NCI-H69 (cell line): ENCODE data around the gene OPTC.

Experiments
- DNase-seq: peaks from one replicate; lab custom pipeline; 2025; lab: John Stamatoyannopoulos, UW

The OPTC gene

GRCh38 chr1:203536980-203537455 lies 43.1 kb downstream of the OPTC start:
- no peak for DNase-seq

GRCh38 chr1:203537806-203538464 lies 44.0 kb downstream of the OPTC start:
- peak; percentile 75 for DNase-seq

GRCh38 chr1:203538726-203539125 lies 44.8 kb downstream of the OPTC start:
- DNase-seq: no peak

GRCh38 chr1:203539831-203540546 lies 46.0 kb downstream of the OPTC start:
- no peak for DNase-seq

- DNase-seq: no peak
Measured at GRCh38 chr1:203544485-203544884, 50.5 kb downstream of the OPTC start.

- no peak for DNase-seq
Measured at GRCh38 chr1:203544978-203545816, 51.2 kb downstream of the OPTC start.

GRCh38 chr1:203546274-203546673 lies 52.3 kb downstream of the OPTC start:
- DNase-seq: no peak

- DNase-seq: no peak
Measured at GRCh38 chr1:203547147-203547546, 53.2 kb downstream of the OPTC start.

GRCh38 chr1:203547771-203548421 lies 53.9 kb downstream of the OPTC start:
- no peak for DNase-seq

GRCh38 chr1:203548892-203549291 lies 54.9 kb downstream of the OPTC start:
- no peak for DNase-seq

GRCh38 chr1:203549309-203549708 lies 55.4 kb downstream of the OPTC start:
- DNase-seq: peak; percentile 89

- DNase-seq: no peak
Measured at GRCh38 chr1:203550846-203551245, 56.9 kb downstream of the OPTC start.

GRCh38 chr1:203551550-203551949 lies 57.6 kb downstream of the OPTC start:
- DNase-seq: no peak

GRCh38 chr1:203553496-203553895 lies 59.5 kb downstream of the OPTC start:
- DNase-seq: no peak

- peak; percentile 53 for DNase-seq
Measured at GRCh38 chr1:203554071-203554470, 60.1 kb downstream of the OPTC start.

GRCh38 chr1:203555076-203555475 lies 61.1 kb downstream of the OPTC start:
- DNase-seq: no peak

- DNase-seq: no peak
Measured at GRCh38 chr1:203555511-203556046, 61.6 kb downstream of the OPTC start.

GRCh38 chr1:203556047-203556851 lies 62.3 kb downstream of the OPTC start:
- DNase-seq: peak; percentile 34

- no peak for DNase-seq
Measured at GRCh38 chr1:203557390-203557789, 63.4 kb downstream of the OPTC start.

- peak; percentile 39 for DNase-seq
Measured at GRCh38 chr1:203558064-203558760, 64.3 kb downstream of the OPTC start.
